ENCODE results near the gene BCAS4.
A peak's percentile ranks its signal among the peaks of the same experiment; 100 is the strongest.
"Not testable (repeated sequence)": the region's sequence is repeated elsewhere in the genome, so short reads cannot be mapped to it uniquely, and the experiment has no call there.

BCAS4 gene

DNA sequence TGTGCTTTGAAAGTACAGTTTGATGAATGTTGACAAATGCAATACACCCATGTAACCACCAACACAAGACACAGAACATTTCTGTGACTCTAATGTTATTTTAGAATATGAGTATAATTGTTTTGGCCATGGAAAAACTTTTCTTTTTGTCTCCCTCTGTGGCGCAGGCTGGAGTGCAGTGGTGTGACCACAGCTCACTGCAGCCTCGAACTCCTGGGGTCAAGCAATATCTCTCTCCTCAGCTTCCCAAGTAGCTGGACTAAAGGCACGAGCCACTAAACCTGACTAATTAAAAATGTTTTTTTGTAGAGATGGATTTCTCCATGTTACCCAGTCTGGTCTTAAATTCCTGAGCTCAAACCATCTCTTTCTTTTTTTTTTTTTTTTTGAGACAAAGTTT, 20.3 kb upstream of the BCAS4 start:
- no peak overlapping the region for H3K4me3 ChIP-seq (ENCODE audit: low read depth in 1 of 2, low read length in 2 of 2)
- no peaks in the 10 kb centered on the region for H3K9me3 ChIP-seq (ENCODE audit: low read length)
- H3K27me3 ChIP-seq (ENCODE audit: control insufficient read depth in 1 of 2, insufficient read depth in 2 of 2, low read length in 2 of 2) = no peaks in the 10 kb centered on the region
- H3K9ac ChIP-seq (ENCODE audit: low read length) = no peak overlapping the region
- no peak overlapping the region for H3K27ac ChIP-seq (ENCODE audit: low read depth, low read length)
- H3K4me1 ChIP-seq (ENCODE audit: insufficient read depth, low read length) = no peaks in the 10 kb centered on the region
- H3K36me3 ChIP-seq (ENCODE audit: insufficient read depth, low read length) = no peaks in the 10 kb centered on the region

DNA sequence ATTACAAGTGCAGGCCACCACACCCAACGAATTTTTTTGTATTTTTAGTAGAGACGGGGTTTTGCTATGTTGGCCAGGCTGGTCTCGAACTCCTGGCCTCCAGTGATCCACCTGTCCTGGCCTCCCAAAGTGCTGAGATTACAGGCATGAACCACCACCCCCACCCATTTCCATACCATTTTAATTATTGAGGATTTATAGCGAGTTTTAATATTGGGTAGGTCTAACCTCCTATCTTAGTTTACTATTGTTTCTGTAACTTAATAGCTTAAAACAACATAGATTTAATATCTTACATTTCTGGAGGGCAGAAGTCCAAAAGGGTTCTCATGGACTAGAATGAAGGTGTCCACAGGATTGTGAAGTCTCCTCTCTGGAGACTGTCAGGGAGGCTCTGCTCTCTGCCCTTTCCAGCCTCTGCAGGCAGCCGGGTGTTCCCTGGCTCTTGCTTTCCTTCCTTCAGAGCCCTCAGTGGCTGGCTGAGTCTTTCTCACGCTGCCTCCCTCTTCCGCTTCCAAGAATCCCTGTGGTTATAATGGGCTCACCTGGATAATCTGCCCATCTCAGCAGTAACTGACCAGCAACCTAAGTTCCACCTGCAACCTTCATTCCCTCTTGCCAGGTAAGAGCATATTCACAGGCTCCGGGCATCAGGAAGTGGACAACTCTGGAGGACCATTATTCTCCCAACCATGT, 18.6 kb upstream of the BCAS4 start:
- no peak overlapping the region for H3K4me3 ChIP-seq (ENCODE audit: low read depth in 1 of 2, low read length in 2 of 2)
- H3K9ac ChIP-seq (ENCODE audit: low read length) = no peak overlapping the region
- no peaks in the 10 kb centered on the region for H3K36me3 ChIP-seq (ENCODE audit: insufficient read depth, low read length)
- H3K27ac ChIP-seq (ENCODE audit: low read depth, low read length) = no peak overlapping the region
- H3K27me3 ChIP-seq (ENCODE audit: control insufficient read depth in 1 of 2, insufficient read depth in 2 of 2, low read length in 2 of 2) = no peaks in the 10 kb centered on the region
- H3K9me3 ChIP-seq (ENCODE audit: low read length) = no peaks in the 10 kb centered on the region
- no peaks in the 10 kb centered on the region for H3K4me1 ChIP-seq (ENCODE audit: insufficient read depth, low read length)

DNA sequence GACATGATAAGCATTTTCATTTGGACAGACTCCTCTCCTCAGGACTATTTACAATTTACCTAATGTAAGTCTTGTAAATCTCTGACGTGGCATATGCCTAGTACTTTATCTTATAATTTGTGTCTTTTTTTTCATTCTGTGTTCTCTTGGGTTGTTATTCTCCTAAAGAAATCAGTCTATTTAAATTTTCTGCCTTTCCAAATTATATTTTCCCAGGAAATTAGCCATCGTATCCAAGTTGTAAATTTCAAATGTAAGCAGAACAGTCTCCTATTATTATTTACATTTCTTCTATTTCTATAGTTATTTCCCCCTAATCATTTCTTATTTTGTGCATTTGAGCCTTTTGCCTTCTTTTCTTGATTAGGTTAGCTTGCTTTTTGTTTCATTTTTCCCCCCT, 17.5 kb upstream of the BCAS4 start:
- no peak overlapping the region for H3K4me3 ChIP-seq (ENCODE audit: low read depth in 1 of 2, low read length in 2 of 2)
- no peaks in the 10 kb centered on the region for H3K27me3 ChIP-seq (ENCODE audit: control insufficient read depth in 1 of 2, insufficient read depth in 2 of 2, low read length in 2 of 2)
- no peaks in the 10 kb centered on the region for H3K4me1 ChIP-seq (ENCODE audit: insufficient read depth, low read length)
- no peak overlapping the region for H3K9ac ChIP-seq (ENCODE audit: low read length)
- H3K27ac ChIP-seq (ENCODE audit: low read depth, low read length) = no peak overlapping the region
- no peaks in the 10 kb centered on the region for H3K9me3 ChIP-seq (ENCODE audit: low read length)
- no peaks in the 10 kb centered on the region for H3K36me3 ChIP-seq (ENCODE audit: insufficient read depth, low read length)

DNA sequence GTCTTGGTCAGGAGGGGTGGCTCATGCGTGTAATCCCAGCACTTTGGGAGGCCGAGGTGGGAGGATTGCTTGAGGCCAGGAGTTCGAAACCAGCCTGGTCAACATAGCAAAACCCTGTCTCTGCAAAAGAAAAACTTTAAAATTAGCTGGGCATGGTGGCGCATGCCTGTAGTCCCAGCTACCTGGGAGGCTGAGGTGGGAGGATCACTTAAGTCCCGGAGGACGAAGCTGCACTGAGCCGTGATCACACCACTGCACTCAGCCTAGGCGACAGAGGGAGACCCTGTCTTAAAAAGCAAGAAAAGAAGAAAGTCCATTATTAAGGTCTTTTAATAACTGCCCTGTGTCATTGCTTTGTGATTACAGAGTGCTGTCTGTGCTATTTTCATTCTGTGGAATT, 15.9 kb upstream of the BCAS4 start:
- not testable (repeated sequence) for H3K9ac ChIP-seq (ENCODE audit: low read length); H3K36me3 ChIP-seq (ENCODE audit: insufficient read depth, low read length); H3K27me3 ChIP-seq (ENCODE audit: control insufficient read depth in 1 of 2, insufficient read depth in 2 of 2, low read length in 2 of 2); H3K9me3 ChIP-seq (ENCODE audit: low read length); H3K4me3 ChIP-seq (ENCODE audit: low read depth in 1 of 2, low read length in 2 of 2); H3K4me1 ChIP-seq (ENCODE audit: insufficient read depth, low read length); H3K27ac ChIP-seq (ENCODE audit: low read depth, low read length)

DNA sequence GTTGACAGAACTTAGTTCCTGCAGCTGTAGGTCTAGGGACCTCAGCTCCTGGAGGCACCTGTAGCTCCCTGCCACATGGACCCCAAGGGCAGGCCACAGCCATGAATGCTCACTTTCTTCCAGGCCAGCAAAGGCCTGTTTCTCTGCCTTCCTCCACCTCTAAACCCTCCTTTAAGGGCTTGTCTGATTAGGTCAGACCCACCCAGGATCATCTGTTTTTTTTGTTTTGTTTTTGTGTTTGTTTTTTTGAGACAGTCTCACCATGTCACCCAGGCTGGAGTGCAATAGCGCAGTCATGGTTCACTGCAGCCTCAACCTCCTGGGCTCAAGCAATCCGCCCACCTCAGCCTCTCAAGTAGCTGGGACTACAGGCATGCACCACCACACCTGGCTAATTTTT, 11.5 kb upstream of the BCAS4 start:
- Histone ChIP-seq H3K9ac (ENCODE audit: low read length) (no peak overlapping the region), H3K36me3 (ENCODE audit: insufficient read depth, low read length) (no peaks in the 10 kb centered on the region), H3K27me3 (ENCODE audit: control insufficient read depth in 1 of 2, insufficient read depth in 2 of 2, low read length in 2 of 2) (no peaks in the 10 kb centered on the region)

DNA sequence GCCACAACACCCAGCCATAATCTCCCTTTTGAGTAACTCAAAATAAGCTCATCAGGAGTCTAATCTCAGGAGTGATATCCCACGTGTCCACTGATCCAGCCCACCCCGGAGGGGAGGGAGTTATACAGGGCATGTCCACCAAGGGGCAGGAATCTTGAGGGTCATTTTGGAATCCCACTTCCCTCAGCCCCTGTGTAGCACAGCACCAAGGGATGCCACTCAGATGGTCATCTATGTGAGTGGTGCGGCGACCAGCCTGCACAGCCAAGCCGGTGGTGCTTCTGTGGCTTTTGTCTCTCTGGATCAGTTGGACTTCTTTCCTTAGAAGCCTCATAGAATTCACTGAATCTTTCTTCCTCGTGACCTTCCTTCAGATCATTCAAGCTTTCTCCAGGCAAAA, 11.0 kb upstream of the BCAS4 start:
- no peaks in the 10 kb centered on the region for H3K27me3 ChIP-seq (ENCODE audit: control insufficient read depth in 1 of 2, insufficient read depth in 2 of 2, low read length in 2 of 2)
- H3K27ac ChIP-seq (ENCODE audit: low read depth, low read length) = no peak overlapping the region
- H3K36me3 ChIP-seq (ENCODE audit: insufficient read depth, low read length) = no peaks in the 10 kb centered on the region
- H3K9ac ChIP-seq (ENCODE audit: low read length) = no peak overlapping the region
- no peaks in the 10 kb centered on the region for H3K4me1 ChIP-seq (ENCODE audit: insufficient read depth, low read length)
- H3K9me3 ChIP-seq (ENCODE audit: low read length) = no peaks in the 10 kb centered on the region
- no peak overlapping the region for H3K4me3 ChIP-seq (ENCODE audit: low read depth in 1 of 2, low read length in 2 of 2)

More for the DNA sequence above, 11.5 kb upstream of the BCAS4 start:
- H3K27ac ChIP-seq (ENCODE audit: low read depth, low read length) = no peak overlapping the region
- no peaks in the 10 kb centered on the region for H3K9me3 ChIP-seq (ENCODE audit: low read length)
- no peak overlapping the region for H3K4me3 ChIP-seq (ENCODE audit: low read depth in 1 of 2, low read length in 2 of 2)
- no peaks in the 10 kb centered on the region for H3K4me1 ChIP-seq (ENCODE audit: insufficient read depth, low read length)

DNA sequence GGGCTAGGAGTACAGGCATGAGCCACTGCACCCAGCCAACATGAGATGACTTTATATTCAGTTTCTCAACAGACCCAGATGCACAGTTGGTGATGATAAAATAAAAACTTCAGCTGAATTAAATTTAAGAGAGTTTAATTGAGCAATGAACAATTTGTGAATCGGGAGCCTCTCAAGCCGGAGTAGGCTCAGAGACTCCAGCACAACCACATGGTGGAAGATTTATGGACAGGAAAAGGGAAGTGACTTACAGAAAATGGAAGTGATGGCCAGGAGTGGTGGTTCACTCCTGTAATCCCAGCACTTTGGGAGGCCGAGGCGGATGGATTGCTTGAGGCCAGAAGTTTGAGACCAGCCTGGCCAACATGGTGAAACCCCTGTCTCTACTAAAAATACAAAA, 10.4 kb upstream of the BCAS4 start:
- no peaks in the 10 kb centered on the region for H3K27me3 ChIP-seq (ENCODE audit: control insufficient read depth in 1 of 2, insufficient read depth in 2 of 2, low read length in 2 of 2)
- no peaks in the 10 kb centered on the region for H3K4me1 ChIP-seq (ENCODE audit: insufficient read depth, low read length)
- H3K9me3 ChIP-seq (ENCODE audit: low read length) = no peaks in the 10 kb centered on the region
- no peak overlapping the region for H3K27ac ChIP-seq (ENCODE audit: low read depth, low read length)
- H3K4me3 ChIP-seq (ENCODE audit: low read depth in 1 of 2, low read length in 2 of 2) = no peak overlapping the region
- no peak overlapping the region for H3K9ac ChIP-seq (ENCODE audit: low read length)
- H3K36me3 ChIP-seq (ENCODE audit: insufficient read depth, low read length) = no peaks in the 10 kb centered on the region

DNA sequence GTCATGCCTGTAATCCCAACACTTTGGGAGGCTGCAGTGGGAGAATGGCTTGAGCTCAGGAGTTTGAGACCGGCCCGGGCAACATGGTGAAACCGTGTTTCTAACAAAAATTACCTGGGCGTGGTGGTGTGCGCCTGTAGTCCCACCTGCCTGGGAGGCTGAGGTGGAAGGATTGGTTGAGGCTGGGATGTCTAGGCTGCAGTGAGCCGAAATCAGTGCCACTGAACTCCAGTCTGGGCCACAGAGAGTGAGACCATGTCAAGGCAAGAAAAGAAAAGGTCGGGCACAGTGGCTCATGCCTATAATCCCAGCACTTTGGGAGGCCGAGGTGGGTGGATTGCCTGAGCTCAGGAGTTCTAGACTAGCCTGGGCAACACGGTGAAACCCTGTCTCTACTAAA, 8.2 kb upstream of the BCAS4 start:
- Histone ChIP-seq H3K4me1 (ENCODE audit: insufficient read depth, low read length) (peaks cover 14% of the 10 kb centered on the region), H3K9ac (ENCODE audit: low read length) (no peak overlapping the region)

DNA sequence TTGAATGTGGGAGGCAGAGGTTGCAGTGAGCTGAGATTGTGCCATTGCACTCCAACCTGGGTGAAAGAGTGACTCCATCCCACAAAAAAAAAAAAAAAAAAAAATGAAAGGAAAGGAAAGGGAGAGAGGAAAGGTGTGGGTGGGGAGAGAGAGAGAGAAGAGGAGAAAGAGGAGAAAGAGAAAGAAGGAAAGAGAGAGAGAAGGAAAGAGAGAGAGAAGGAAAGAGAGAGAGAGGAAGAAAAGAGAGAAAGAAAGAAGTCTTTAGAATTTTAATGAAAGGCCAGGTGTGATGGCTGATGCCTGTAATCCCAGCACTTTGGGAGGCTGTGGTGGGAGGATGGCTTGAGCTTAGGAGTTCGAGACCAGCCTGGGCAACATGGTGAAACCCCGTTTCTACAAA, 7.7 kb upstream of the BCAS4 start:
- no peaks in the 10 kb centered on the region for H3K36me3 ChIP-seq (ENCODE audit: insufficient read depth, low read length)
- H3K27ac ChIP-seq (ENCODE audit: low read depth, low read length) = no peak overlapping the region
- H3K9me3 ChIP-seq (ENCODE audit: low read length) = no peaks in the 10 kb centered on the region
- no peak overlapping the region for H3K4me3 ChIP-seq (ENCODE audit: low read depth in 1 of 2, low read length in 2 of 2)
- H3K27me3 ChIP-seq (ENCODE audit: control insufficient read depth in 1 of 2, insufficient read depth in 2 of 2, low read length in 2 of 2) = no peaks in the 10 kb centered on the region
- H3K4me1 ChIP-seq (ENCODE audit: insufficient read depth, low read length) = peaks cover 14% of the 10 kb centered on the region
- H3K9ac ChIP-seq (ENCODE audit: low read length) = no peak overlapping the region

More for the DNA sequence above, 8.2 kb upstream of the BCAS4 start:
- no peak overlapping the region for H3K27ac ChIP-seq (ENCODE audit: low read depth, low read length)
- H3K27me3 ChIP-seq (ENCODE audit: control insufficient read depth in 1 of 2, insufficient read depth in 2 of 2, low read length in 2 of 2) = no peaks in the 10 kb centered on the region
- H3K9me3 ChIP-seq (ENCODE audit: low read length) = no peaks in the 10 kb centered on the region
- H3K4me3 ChIP-seq (ENCODE audit: low read depth in 1 of 2, low read length in 2 of 2) = no peak overlapping the region
- no peaks in the 10 kb centered on the region for H3K36me3 ChIP-seq (ENCODE audit: insufficient read depth, low read length)

DNA sequence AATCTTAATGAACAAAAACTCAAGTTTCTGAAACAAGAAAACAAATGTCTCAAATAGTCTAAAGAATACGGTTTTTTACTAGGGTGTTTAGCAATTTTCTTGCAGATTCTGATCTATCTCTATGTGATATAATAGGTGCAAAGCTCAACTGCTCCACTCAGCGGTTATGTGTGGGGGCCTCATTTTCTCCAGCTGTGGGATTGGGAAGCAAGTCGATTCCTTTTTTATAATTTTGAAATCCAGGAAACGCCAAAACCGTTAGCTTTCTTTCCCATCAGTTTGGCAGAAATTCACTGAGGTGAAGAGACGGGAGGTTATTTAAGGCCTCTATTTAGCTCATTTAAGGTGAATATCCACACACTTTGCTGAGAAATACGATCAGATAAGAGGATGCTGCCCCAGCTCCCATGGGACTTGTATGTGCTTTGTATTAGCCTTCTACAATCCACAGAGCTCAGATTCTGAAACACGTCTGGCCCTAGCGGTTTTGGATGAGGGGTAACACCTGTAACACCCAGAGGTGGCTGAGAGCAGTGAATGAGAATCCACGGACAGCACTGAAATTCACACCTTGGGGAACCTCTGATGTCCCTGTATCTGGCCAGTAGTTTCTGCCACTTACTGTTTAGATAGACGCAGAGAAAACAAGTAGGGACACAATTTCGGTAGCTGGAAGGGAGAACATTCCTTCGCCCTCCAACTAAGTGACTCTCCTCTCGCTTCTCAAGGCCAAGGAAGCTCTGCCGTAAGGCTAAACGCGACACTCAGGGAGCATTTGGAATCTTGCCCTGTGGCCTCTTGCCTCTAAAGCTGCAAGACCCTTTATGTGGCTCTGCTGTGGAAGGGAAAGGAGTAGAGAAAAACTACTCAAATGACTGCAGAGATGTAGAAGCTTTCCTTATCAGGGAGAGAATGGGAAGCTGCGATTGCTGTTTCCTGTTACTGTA, 6.5 kb upstream of the BCAS4 start:
- Histone ChIP-seq H3K27me3 (ENCODE audit: control insufficient read depth in 1 of 2, insufficient read depth in 2 of 2, low read length in 2 of 2) (no peaks in the 10 kb centered on the region), H3K36me3 (ENCODE audit: insufficient read depth, low read length) (no peaks in the 10 kb centered on the region), H3K4me3 (ENCODE audit: low read depth in 1 of 2, low read length in 2 of 2) (no peak overlapping the region), H3K4me1 (ENCODE audit: insufficient read depth, low read length) (peaks cover 22% of the 10 kb centered on the region), H3K27ac (ENCODE audit: low read depth, low read length) (no peak overlapping the region), H3K9ac (ENCODE audit: low read length) (no peak overlapping the region), H3K9me3 (ENCODE audit: low read length) (no peaks in the 10 kb centered on the region)

DNA sequence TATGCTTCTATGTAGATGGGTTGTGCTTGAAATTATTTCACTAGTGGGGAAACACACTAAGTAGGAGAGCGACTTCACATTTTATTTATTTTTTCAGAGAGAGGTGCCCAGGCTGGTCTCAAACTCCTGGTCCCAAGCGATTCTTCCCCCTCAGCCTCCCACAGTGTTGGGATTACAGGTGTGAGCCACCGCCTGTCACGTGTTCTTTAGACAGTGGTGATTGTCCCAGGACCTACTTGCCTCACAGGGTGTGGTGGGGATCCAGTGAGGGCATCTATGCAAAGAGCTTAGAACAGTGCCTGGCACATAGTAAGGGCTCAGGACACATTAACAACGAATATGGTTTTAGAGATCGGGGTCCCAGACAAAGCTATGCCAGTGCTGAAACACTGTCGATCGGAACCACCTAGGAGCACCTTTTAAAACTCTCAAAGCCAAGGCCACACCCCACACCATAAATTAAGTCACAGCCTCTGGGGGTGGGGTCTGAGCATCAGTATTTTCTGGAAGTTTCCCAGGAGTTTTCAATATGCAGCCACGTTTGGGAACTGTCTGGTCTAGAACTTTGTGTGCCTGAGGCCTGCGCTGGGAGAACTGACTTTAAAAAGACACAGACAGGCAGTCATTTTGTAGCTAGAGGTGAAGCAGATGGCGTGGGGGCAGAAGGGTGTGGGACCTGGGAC, 4.8 kb upstream of the BCAS4 start:
- peak overlapping the region in 1 of 2 donors; percentile 12 for H3K4me3 ChIP-seq (ENCODE audit: low read depth in 1 of 2, low read length in 2 of 2)
- H3K9ac ChIP-seq (ENCODE audit: low read length) = peak overlapping the region; percentile 19
- H3K27me3 ChIP-seq (ENCODE audit: control insufficient read depth in 1 of 2, insufficient read depth in 2 of 2, low read length in 2 of 2) = no peaks in the 10 kb centered on the region
- no peaks in the 10 kb centered on the region for H3K9me3 ChIP-seq (ENCODE audit: low read length)
- peaks cover 31% of the 10 kb centered on the region for H3K4me1 ChIP-seq (ENCODE audit: insufficient read depth, low read length)
- H3K27ac ChIP-seq (ENCODE audit: low read depth, low read length) = peak overlapping the region; percentile 86
- no peaks in the 10 kb centered on the region for H3K36me3 ChIP-seq (ENCODE audit: insufficient read depth, low read length)
